NCI-H1694 treated with DMSO at 0.1 percent for 48 hours (cell line): ENCODE data around the gene ESRRB.
A peak's percentile ranks its signal among the peaks of the same experiment; 100 is the strongest.

Experiments used
- DNase-seq: peaks from one replicate; lab custom pipeline; 2025; lab: John Stamatoyannopoulos, UW

The ESRRB gene

GRCh38 chr14:76352639-76353281 lies 23.2 kb upstream of the ESRRB start:
- DNase-seq: peak; percentile 67

DNA sequence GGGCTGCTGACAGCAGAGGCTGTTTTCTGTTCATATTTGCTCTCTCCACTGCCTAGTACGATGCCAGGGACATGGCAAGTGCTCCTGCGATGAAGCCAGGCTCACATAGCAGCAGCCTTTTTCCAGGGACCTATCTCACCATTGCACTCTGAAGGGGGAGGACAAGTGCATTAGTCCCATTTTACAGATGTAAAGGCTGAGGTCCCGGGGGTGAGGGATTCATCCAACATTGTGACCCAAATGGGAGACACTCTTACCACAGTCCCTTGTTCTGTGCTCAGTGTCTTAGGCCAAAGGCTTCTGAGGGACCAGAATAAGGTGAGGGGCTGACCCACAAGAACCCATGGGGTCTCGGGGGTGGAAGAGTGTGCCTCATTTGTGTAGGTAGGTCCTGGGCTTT lies 21.6 kb upstream of the ESRRB start:
- no peak for DNase-seq

GRCh38 chr14:76355771-76356170 lies 20.2 kb upstream of the ESRRB start:
- DNase-seq: no peak

GRCh38 chr14:76371066-76371465 lies 4.9 kb upstream of the ESRRB start:
- DNase-seq: no peak

DNA sequence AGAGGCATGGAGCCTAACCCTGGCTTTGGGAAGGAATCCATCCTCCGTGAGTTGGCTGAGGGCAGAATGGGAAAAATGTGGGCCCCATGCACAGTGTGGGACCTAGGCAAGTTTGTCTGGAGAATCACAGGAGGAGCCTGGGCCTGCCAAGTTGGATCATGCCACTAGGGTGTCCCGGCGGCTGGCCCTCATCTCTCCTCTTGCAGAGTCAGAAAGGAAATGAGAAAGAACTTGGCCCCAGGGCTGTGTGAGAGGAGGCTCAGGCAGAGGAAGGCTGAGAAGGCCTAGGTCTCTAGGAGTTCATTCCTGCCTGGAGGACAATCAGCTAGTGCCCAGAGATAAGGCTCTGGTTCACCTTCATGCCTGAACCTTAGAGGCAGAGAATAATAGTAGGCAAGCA lies 2.5 kb upstream of the ESRRB start:
- no peak for DNase-seq

GRCh38 chr14:76375484-76375883 lies 453 bp upstream of the ESRRB start:
- DNase-seq: no peak

DNA sequence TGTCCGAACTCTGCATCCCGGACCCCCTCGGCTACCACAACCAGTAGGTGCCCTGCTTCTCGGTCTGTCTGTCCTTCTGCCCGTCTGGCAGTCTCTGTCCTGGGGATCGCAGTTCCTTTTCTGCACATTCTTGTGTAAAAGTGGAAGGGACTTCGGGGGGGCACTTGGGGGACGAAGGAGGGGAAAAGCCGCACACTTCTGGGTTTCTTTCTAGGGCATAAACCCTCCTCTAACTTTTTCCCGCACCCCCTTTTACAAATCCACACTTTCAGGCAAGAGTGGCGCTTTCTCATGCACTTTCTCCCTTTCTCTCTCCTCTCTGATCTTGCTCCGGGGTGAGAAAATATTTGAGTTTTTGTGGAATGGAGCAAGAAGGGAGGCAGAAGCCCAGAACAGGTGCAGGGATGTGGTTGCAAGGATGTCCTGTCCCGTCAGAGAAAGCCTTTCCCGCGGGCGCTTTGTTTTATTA lies 506 bp downstream of the ESRRB start:
- no peak for DNase-seq

DNA sequence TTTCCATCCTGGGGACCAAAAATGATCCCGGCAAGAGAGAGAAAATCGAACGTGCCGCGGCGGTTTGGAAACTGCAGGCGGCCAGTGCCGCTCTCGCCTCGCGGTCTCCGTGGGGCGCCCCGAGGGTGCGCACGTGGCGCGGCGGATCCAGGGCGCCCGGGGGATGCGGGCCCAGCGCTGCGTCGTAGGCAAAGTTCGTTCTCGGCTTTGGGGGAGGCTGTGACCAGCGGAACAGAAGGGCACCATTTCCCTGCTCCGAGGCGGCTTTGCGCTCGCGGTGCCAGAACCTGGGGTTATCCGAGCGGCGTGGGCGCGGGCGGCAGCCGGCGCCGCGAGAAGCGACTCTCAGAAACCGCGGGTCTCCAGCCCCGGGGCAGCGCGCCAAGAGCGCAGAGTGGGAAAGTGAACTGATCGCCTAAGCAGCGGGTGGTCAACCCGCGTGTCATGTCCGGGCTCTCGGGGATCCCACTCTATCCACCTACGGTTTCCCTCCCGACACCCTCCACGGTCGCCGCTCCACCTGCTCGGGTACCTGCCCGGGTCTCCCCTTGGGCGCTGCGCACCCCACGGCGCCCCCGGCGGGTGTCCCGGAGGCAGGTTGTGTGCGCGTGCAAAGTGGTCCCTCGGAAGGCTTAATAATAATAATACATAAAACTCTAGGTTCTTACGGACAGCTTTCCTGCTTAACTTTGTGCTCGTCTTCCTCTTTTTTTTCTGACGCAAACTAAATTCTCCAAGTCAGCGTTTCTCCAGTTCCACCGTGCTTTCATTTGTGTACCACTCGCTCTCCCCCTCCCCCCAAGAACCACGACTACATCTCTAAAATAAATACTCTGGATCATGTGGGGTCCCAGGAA lies 1.2 kb downstream of the ESRRB start:
- peak; percentile 14 for DNase-seq

DNA sequence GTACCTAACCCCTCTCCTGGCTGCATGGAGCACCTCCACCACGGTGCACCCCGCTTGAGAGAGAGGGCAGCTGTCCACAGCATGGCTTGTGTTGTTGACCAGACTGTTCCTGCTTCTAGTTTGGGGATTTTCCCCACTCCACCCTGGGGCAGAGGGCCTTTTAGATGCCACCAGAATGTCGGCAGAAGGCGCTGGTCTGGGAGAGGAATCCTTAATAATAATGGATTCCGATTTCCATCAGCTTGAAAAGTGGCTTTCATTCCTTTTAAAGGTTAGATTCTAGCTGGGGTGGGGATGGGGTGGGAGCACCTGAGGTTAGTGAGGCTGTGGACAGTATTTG lies 1.8 kb downstream of the ESRRB start:
- DNase-seq: no peak

- no peak for DNase-seq
Measured at GRCh38 chr14:76380991-76381390, 5.1 kb downstream of the ESRRB start.

GRCh38 chr14:76381817-76382494 lies 6.0 kb downstream of the ESRRB start:
- DNase-seq: no peak

GRCh38 chr14:76382495-76382832 lies 6.5 kb downstream of the ESRRB start:
- DNase-seq: no peak

DNA sequence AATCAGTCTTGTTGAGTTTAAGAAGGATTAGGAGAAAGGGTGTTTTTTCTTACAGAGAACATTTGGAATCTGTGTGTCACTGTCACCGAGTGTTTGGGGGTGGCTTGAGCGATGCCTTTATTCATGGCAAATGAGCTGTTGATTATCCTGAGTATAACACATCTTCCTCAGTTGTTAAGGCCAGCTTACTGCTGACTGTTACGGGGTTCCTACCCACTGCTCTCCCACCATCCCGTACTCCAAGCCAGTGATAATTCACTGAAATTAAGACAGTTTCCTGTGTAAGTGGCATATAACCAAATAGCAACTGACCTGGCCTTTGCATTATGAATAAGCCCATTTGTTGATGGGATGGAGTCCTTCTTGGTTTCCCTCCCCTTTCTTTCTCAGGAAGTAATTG lies 9.5 kb downstream of the ESRRB start:
- DNase-seq: no peak

GRCh38 chr14:76386944-76387782 lies 11.2 kb downstream of the ESRRB start:
- DNase-seq: peak; percentile 90

DNA sequence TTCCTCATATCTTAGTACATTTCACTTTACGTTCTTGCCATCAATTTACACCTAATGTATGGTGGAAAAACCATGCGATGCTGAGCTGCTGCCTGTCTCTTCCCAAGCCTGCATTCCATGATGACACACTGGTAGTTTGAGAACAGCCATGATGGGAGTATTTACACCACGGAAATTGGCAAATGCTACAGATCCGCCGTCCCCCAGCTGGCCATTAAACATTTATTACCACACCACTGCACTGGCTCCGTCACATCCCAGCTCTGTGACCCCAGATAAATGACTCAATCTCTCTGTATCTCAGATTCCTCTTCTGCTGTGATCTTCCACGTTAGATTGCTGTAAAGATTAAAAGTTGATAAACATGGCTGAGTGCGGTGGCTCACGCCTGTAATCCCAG lies 13.9 kb downstream of the ESRRB start:
- DNase-seq: no peak

GRCh38 chr14:76390621-76391020 lies 14.7 kb downstream of the ESRRB start:
- DNase-seq: no peak

- no peak for DNase-seq
Measured at GRCh38 chr14:76391981-76392690, 16.2 kb downstream of the ESRRB start.

- DNase-seq: no peak
Measured at GRCh38 chr14:76394569-76394968, 18.6 kb downstream of the ESRRB start.

GRCh38 chr14:76395161-76395560 lies 19.2 kb downstream of the ESRRB start:
- no peak for DNase-seq

- DNase-seq: no peak
Measured at GRCh38 chr14:76396714-76397187, 20.8 kb downstream of the ESRRB start.

GRCh38 chr14:76405627-76406026 lies 29.7 kb downstream of the ESRRB start:
- DNase-seq: no peak
